GM23338 (cell line): Measurements from ENCODE around the gene ZNF653. TPM values are rescaled to one million over a fixed set of nuclear protein-coding genes. Genes with fewer than 3 reads are reported as not detected.

ENCODE experiments used
- ATAC-seq: fragments of 200-7000 bp; cut with Tn5 transposase; 3 replicates; pipeline ENCODE4 v1.9.1; 2020
- DNase-seq: peaks from one replicate; pipeline ENCODE4 v3.0.0-alpha.2; 2015; ENCODE audit warnings: low spot score
- H2AFZ ChIP-seq: fragments of 200-600 bp; sonication (generic); 2 replicates; pipeline ENCODE4 v1.8.0; 2016; ENCODE audit warnings: antibody characterized with exemption, mild to moderate bottlenecking, moderate library complexity
- H3F3A ChIP-seq: fragments of 200-600 bp; sonication (generic); replicated peaks from 2 replicates; pipeline ENCODE4 v1.8.0; 2017; ENCODE audit warnings: antibody characterized with exemption, mixed run types, low read depth
- H3K27ac ChIP-seq: fragments of 200-600 bp; sonication (generic); 2 replicates; pipeline ENCODE4 v1.6.1; 2016; ENCODE audit warnings: low read depth
- H3K27me3 ChIP-seq: fragments of 200-600 bp; sonication (generic); 2 replicates; pipeline ENCODE4 v1.8.0; 2016; ENCODE audit warnings: mild to moderate bottlenecking, mixed run types, moderate library complexity; ENCODE audit not compliant: insufficient read depth
- H3K36me3 ChIP-seq: fragments of 200-600 bp; sonication (generic); 2 replicates; pipeline ENCODE4 v1.8.0; 2016; ENCODE audit warnings: mild to moderate bottlenecking; ENCODE audit not compliant: insufficient read depth
- H3K4me1 ChIP-seq: fragments of 200-600 bp; sonication (generic); 2 replicates; pipeline ENCODE4 v1.8.0; 2016; ENCODE audit warnings: mild to moderate bottlenecking, moderate library complexity; ENCODE audit not compliant: insufficient read depth
- H3K4me2 ChIP-seq: fragments of 200-600 bp; sonication (generic); 2 replicates; pipeline ENCODE4 v1.7.1; 2017; ENCODE audit warnings: mixed run types
- H3K4me3 ChIP-seq: fragments of 200-600 bp; sonication (generic); 2 replicates; pipeline ENCODE4 v1.6.1; 2016; ENCODE audit warnings: mixed run types
- H3K79me2 ChIP-seq: fragments of 200-600 bp; sonication (generic); replicated peaks from 2 replicates; pipeline ENCODE4 v1.8.0; 2017; ENCODE audit warnings: mild to moderate bottlenecking; ENCODE audit not compliant: insufficient read depth
- H3K9me2 ChIP-seq: fragments of 200-600 bp; sonication (generic); 2 replicates; pipeline ENCODE4 v1.8.0; 2017; ENCODE audit not compliant: insufficient read depth
- H4K20me1 ChIP-seq: fragments of 200-600 bp; sonication (generic); replicated peaks from 2 replicates; pipeline ENCODE4 v1.8.0; 2017; ENCODE audit warnings: mild to moderate bottlenecking; ENCODE audit not compliant: insufficient read depth
- H3K27ac Mint-ChIP-seq: 2 replicates; pipeline ENCODE4 v1.8.0; 2020; ENCODE audit warnings: inconsistent platforms, mild to moderate bottlenecking, moderate library complexity, mixed read lengths
- H3K27me3 Mint-ChIP-seq: 3 replicates; pipeline ENCODE4 v1.8.0; 2022; ENCODE audit warnings: low read depth, mild to moderate bottlenecking, moderate library complexity, mixed read lengths, inconsistent platforms; ENCODE audit not compliant: insufficient read depth, poor library complexity
- H3K36me3 Mint-ChIP-seq: 3 replicates; pipeline ENCODE4 v1.8.0; 2021; ENCODE audit warnings: low read depth, mild to moderate bottlenecking, inconsistent platforms, moderate library complexity, mixed read lengths
- H3K4me1 Mint-ChIP-seq: 3 replicates; pipeline ENCODE4 v1.8.0; 2020; ENCODE audit warnings: mild to moderate bottlenecking, inconsistent platforms, mixed read lengths
- H3K4me3 Mint-ChIP-seq: 3 replicates; pipeline ENCODE4 v1.8.0; 2021; ENCODE audit warnings: moderate library complexity, mild to moderate bottlenecking, inconsistent platforms, mixed read lengths
- H3K9me3 Mint-ChIP-seq: 3 replicates; pipeline ENCODE4 v1.8.0; 2020; ENCODE audit warnings: moderate library complexity, mild to moderate bottlenecking, inconsistent platforms, mixed read lengths
- CTCF ChIP-seq, 2 experiments: fragments of 200-600 bp in 1 of 2; sonication (generic) in 1 of 2; conservative IDR thresholded peaks; 2 replicates each; pipeline versions ENCODE4 v1.5.1 to v1.6.1; 2016 to 2017; ENCODE audit warnings: antibody characterized with exemption in 2 of 2, low read depth in 2 of 2, mild to moderate bottlenecking in 2 of 2, moderate library complexity in 1 of 2
- ETS1 ChIP-seq: IDR thresholded peaks from 2 replicates; pipeline ENCODE4 v1.6.1; 2016; ENCODE audit warnings: antibody characterized with exemption
- EZH2 ChIP-seq: fragments of 200-600 bp; sonication (generic); IDR thresholded peaks from one replicate; pipeline ENCODE4 v1.8.0; 2017; ENCODE audit warnings: antibody characterized with exemption, mild to moderate bottlenecking, low read depth; ENCODE audit not compliant: unreplicated experiment
- EZH2phosphoT487 ChIP-seq: fragments of 200-600 bp; sonication (generic); IDR thresholded peaks from one replicate; pipeline ENCODE4 v1.8.1; 2018; ENCODE audit warnings: antibody characterized with exemption; ENCODE audit not compliant: unreplicated experiment
- NANOG ChIP-seq: IDR thresholded peaks from 2 replicates; pipeline ENCODE4 v1.6.1; 2016; ENCODE audit warnings: antibody characterized with exemption, borderline replicate concordance
- POLR2AphosphoS5 ChIP-seq: IDR thresholded peaks from 2 replicates; pipeline ENCODE4 v1.6.1; 2016; ENCODE audit warnings: antibody characterized with exemption, low read depth
- REST ChIP-seq: IDR thresholded peaks from one replicate; pipeline ENCODE4 v1.6.1; 2018; ENCODE audit warnings: antibody characterized with exemption; ENCODE audit not compliant: unreplicated experiment
- ZNF114 ChIP-seq: fragments of 250-450 bp; sonication (Bioruptor Pico); IDR thresholded peaks from 2 replicates; pipeline ENCODE4 v1.5.0; 2020; ENCODE audit warnings: mild to moderate bottlenecking, moderate library complexity
- ZNF462 ChIP-seq: fragments of 250-450 bp; sonication (Bioruptor Pico); IDR thresholded peaks from 2 replicates; pipeline ENCODE4 v1.5.0; 2020; ENCODE audit warnings: mild to moderate bottlenecking, moderate library complexity
- polyA plus RNA-seq: library from polyadenylated mRNA; unstranded; fragments of >200 nt; fragmentation: Nextera tagmentation; extraction: Ambion mirVana; gene quantifications from 2 replicates; pipeline ENCODE4 v1.2.1, GENCODE V29; 2016
- total RNA-seq: library from RNA; depleted of rRNA; stranded (reverse); fragments of >200 nt; shearing (Covaris generic); gene quantifications from 2 replicates; pipeline ENCODE4 v1.2.3, GENCODE V29; 2014

The ZNF653 gene
- total and polyA plus RNA-seq, 2 experiments from 2014 or later = 2.5 to 5.3 TPM

GRCh38 chr19:11513946-11514345, 8.3 kb upstream of the ZNF653 start (continued):
- TF ChIP-seq ZNF462 (CRISPR knock-in tag) = no peak

- no peak overlapping the region for H2AFZ ChIP-seq
- TF ChIP-seq CTCF (conservative IDR thresholded peaks at IDR 0.05; ENCODE audit: low read depth in 2 of 2) = no peak
- no peak for TF ChIP-seq REST
- TF ChIP-seq POLR2AphosphoS5 = no peak
- TF ChIP-seq ETS1 = no peak
- TF ChIP-seq EZH2 = no peak
- no peak for TF ChIP-seq ZNF114 (CRISPR knock-in tag)
- TF ChIP-seq EZH2phosphoT487 = no peak
- TF ChIP-seq NANOG = no peak
- no peaks in the 10 kb centered on the region for H3K9me2 ChIP-seq
- no peaks in the 10 kb centered on the region for H3F3A ChIP-seq
- H3K4me2 ChIP-seq = no peak overlapping the region
- peaks cover 21% of the 10 kb centered on the region for H3K27me3 Mint-ChIP-seq
- no peak overlapping the region for H3K4me3 Mint-ChIP-seq
- H3K36me3 ChIP-seq = peaks cover 5% of the 10 kb centered on the region
- no peaks in the 10 kb centered on the region; the same call in 2 of the 3 replicates for H3K4me1 Mint-ChIP-seq
- H3K4me3 ChIP-seq = no peak overlapping the region
- no peak for ATAC-seq
- H3K36me3 Mint-ChIP-seq = peaks cover 15% of the 10 kb centered on the region
- H3K9me3 Mint-ChIP-seq = no peaks in the 10 kb centered on the region; the same call in 2 of the 3 replicates
- no peak overlapping the region for H3K27ac ChIP-seq
- H3K4me1 ChIP-seq = no peaks in the 10 kb centered on the region
- no peak overlapping the region for H3K27ac Mint-ChIP-seq
- no peak for DNase-seq
- no peaks in the 10 kb centered on the region for H4K20me1 ChIP-seq
- H3K27me3 ChIP-seq = no peaks in the 10 kb centered on the region
- H3K79me2 ChIP-seq = no peaks in the 10 kb centered on the region
These were observed 4.8 kb upstream of the ZNF653 start for GRCh38 chr19:11510444-11510843.
